CD14-positive monocyte (primary cell): ENCODE data around the gene SCD5. TPM values are rescaled to one million over a fixed set of nuclear protein-coding genes. Genes with fewer than 3 reads are reported as not detected.

Source experiments
- DNase-seq, 3 donors: peaks; one replicate each; pipeline ENCODE4 v3.0.0-alpha.2; 2011 to 2022
- H2AFZ ChIP-seq: 2 replicates; pipeline ENCODE4 v1.6.0; 2012; ENCODE audit warnings: mild to moderate bottlenecking, low read depth, low read length, inconsistent platforms; ENCODE audit not compliant: insufficient read depth, poor library complexity, severe bottlenecking
- H3K27ac ChIP-seq, 2 donors: 1 replicate in 1 of 2; 2 replicates in 1 of 2; pipeline ENCODE4 v1.5.1; 2012 to 2013; ENCODE audit warnings: low read length in 2 of 2, control low read depth in 1 of 2, inconsistent platforms in 1 of 2, low read depth in 1 of 2, mild to moderate bottlenecking in 1 of 2
- H3K27me3 ChIP-seq, 2 donors: one replicate each; pipeline versions ENCODE4 v1.6.0 to v1.6.1; 2011 to 2013; ENCODE audit warnings: low read length in 2 of 2; ENCODE audit not compliant: control insufficient read depth in 2 of 2, insufficient read depth in 2 of 2
- H3K36me3 ChIP-seq, 2 donors: replicated peaks in 1 of 2; 1 replicate in 1 of 2; 2 replicates in 1 of 2; pipeline versions ENCODE4 v1.5.1 to v1.6.1; 2012 to 2013; ENCODE audit warnings: low read length in 2 of 2, control low read depth in 1 of 2, inconsistent platforms in 1 of 2, mild to moderate bottlenecking in 1 of 2; ENCODE audit not compliant: insufficient read depth in 2 of 2, control insufficient read depth in 1 of 2
- H3K4me1 ChIP-seq, 2 donors: 1 replicate in 1 of 2; 2 replicates in 1 of 2; pipeline versions ENCODE4 v1.5.1 to v1.6.1; 2012 to 2013; ENCODE audit warnings: low read length in 2 of 2, control low read depth in 1 of 2, inconsistent platforms in 1 of 2, mild to moderate bottlenecking in 1 of 2, moderate library complexity in 1 of 2; ENCODE audit not compliant: insufficient read depth in 2 of 2, control insufficient read depth in 1 of 2
- H3K4me2 ChIP-seq: replicated peaks from 2 replicates; pipeline ENCODE3; 2012; ENCODE audit warnings: low read length, moderate library complexity, mild to moderate bottlenecking; ENCODE audit not compliant: poor library complexity, severe bottlenecking; ENCODE audit errors: extremely low read depth
- H3K4me3 ChIP-seq, 3 experiments: fragments of 200-600 bp in 1 of 3; sonication (generic) in 1 of 3; replicated peaks in 1 of 3; 1 replicate in 2 of 3; 2 replicates in 1 of 3; pipeline ENCODE4 v1.5.1; 2011 to 2013; ENCODE audit warnings: low read length in 3 of 3, mild to moderate bottlenecking in 3 of 3, control low read depth in 2 of 3, low read depth in 2 of 3, inconsistent platforms in 1 of 3, moderate library complexity in 1 of 3
- H3K79me2 ChIP-seq: 2 replicates; pipeline ENCODE4 v1.6.0; 2012; ENCODE audit warnings: mild to moderate bottlenecking, control low read depth, inconsistent platforms, low read length, moderate library complexity; ENCODE audit not compliant: insufficient read depth
- H3K9ac ChIP-seq: 2 replicates; pipeline ENCODE4 v1.6.0; 2017; ENCODE audit warnings: low read length, mild to moderate bottlenecking; ENCODE audit not compliant: insufficient read depth, poor library complexity, severe bottlenecking
- H3K9me3 ChIP-seq, 2 donors: replicated peaks in 1 of 2; 1 replicate in 1 of 2; 2 replicates in 1 of 2; pipeline versions ENCODE4 v1.5.1 to v1.6.1; 2012 to 2013; ENCODE audit warnings: low read length in 2 of 2, control low read depth in 1 of 2; ENCODE audit not compliant: control insufficient read depth in 1 of 2, insufficient read depth in 1 of 2
- H4K20me1 ChIP-seq: 2 replicates; pipeline ENCODE4 v1.6.0; 2012; ENCODE audit warnings: mild to moderate bottlenecking, low read length, control low read depth, moderate library complexity; ENCODE audit not compliant: insufficient read depth
- H3K27ac Mint-ChIP-seq, 7 donors: one replicate each; pipeline ENCODE4 v1.8.0; 2020; ENCODE audit warnings: mild to moderate bottlenecking in 7 of 7, mixed read lengths in 7 of 7, moderate library complexity in 6 of 7, inconsistent platforms in 2 of 7
- H3K27me3 Mint-ChIP-seq, 3 donors: one replicate each; pipeline ENCODE4 v1.8.0; 2021 to 2022; ENCODE audit warnings: low read depth in 3 of 3, mild to moderate bottlenecking in 3 of 3, mixed read lengths in 3 of 3, moderate library complexity in 3 of 3, inconsistent platforms in 1 of 3
- H3K36me3 Mint-ChIP-seq, 2 donors: one replicate each; pipeline ENCODE4 v1.8.0; 2020; ENCODE audit warnings: mixed read lengths in 2 of 2, inconsistent platforms in 1 of 2, mild to moderate bottlenecking in 1 of 2
- H3K4me1 Mint-ChIP-seq: one replicate; pipeline ENCODE4 v1.8.0; 2020; ENCODE audit warnings: mild to moderate bottlenecking, mixed read lengths
- H3K4me3 Mint-ChIP-seq, 2 donors: one replicate each; pipeline ENCODE4 v1.8.0; 2020; ENCODE audit warnings: mild to moderate bottlenecking in 2 of 2, mixed read lengths in 2 of 2, moderate library complexity in 1 of 2
- H3K9me3 Mint-ChIP-seq, 7 donors: one replicate each; pipeline ENCODE4 v1.8.0; 2020 to 2022; ENCODE audit warnings: mixed read lengths in 7 of 7, mild to moderate bottlenecking in 6 of 7, moderate library complexity in 6 of 7, inconsistent platforms in 2 of 7
- CTCF ChIP-seq: fragments of 200-600 bp; IDR thresholded peaks from one replicate; pipeline ENCODE4 v1.8.0; 2022; ENCODE audit warnings: antibody characterized with exemption, mild to moderate bottlenecking
- WGBS: methylation state at CpG from one replicate; pipeline ENCODE4 v1.1.5; 2013; ENCODE audit warnings: missing lambda C conversion rate; ENCODE audit not compliant: insufficient coverage; 5-methylcytosine and 5-hydroxymethylcytosine counted together
- intact Hi-C, 2 donors: fragments of 100-400 bp; cut with micrococcal nuclease; formaldehyde crosslinking; loops; one replicate each; pipeline versions ENCODE4 v1.15.0 to v1.15.1; 2023
- polyA plus RNA-seq, 3 donors: library from polyadenylated mRNA; depleted of rRNA in 1 of 3; unstranded in 2 of 3; stranded (reverse) in 1 of 3; fragments of 300-500 nt in 2 of 3; fragments of >200 nt in 1 of 3; fragmentation: Illumina TruSeq in 2 of 3; gene quantifications; 1 replicate in 2 of 3; 2 replicates in 1 of 3; pipeline ENCODE4 v1.2.3, GENCODE V29; 2012 to 2021

SCD5 gene
- polyA plus RNA-seq, 3 donors, result 0.28 to 1.3 (median 0.61) TPM

DNA sequence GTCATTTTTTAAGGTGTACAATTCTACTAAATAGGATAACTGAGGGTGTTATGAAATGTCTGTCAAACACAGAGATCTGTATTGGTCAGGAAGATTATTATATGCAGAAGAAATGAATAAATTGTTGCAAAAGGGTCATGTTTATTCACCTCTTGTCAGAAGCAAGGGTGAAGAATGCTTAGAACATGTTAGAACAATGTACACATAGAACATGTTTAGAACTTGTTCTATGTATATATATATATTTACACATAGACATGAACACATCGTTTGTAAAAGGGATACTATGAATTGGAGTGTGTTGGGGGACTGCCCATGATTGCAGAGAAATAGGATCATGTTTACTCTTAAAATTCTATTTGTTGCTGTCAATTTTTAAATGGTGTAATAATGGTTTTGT is 208.8 kb downstream of the SCD5 start:
- Histone ChIP-seq H3K4me1 (no peaks in the 10 kb centered on the region), H3K27ac (no peak overlapping the region), H3K9me3 (no peaks in the 10 kb centered on the region), H3K9ac (no peak overlapping the region), H3K36me3 (no peaks in the 10 kb centered on the region), H3K27me3 (no peaks in the 10 kb centered on the region), H2AFZ (no peak overlapping the region), H4K20me1 (no peaks in the 10 kb centered on the region), H3K4me2 (no peak overlapping the region), H3K4me3 (no peak overlapping the region), H3K79me2 (no peaks in the 10 kb centered on the region)
- H3K27ac Mint-ChIP-seq, result no peak overlapping the region
- no peak overlapping the region for H3K4me3 Mint-ChIP-seq
- peaks cover 0 to 7% (median 1%) of the 10 kb centered on the region in 3 donors for H3K27me3 Mint-ChIP-seq
- intact Hi-C loops, result no loop called here
- no peaks in the 10 kb centered on the region for H3K4me1 Mint-ChIP-seq
- WGBS, result no CpG with 5 or more reads among the region's 1 CpG
- no peaks in the 10 kb centered on the region for H3K36me3 Mint-ChIP-seq
- H3K9me3 Mint-ChIP-seq, result no peaks in the 10 kb centered on the region
- no peak for TF ChIP-seq CTCF
- DNase-seq, result no peak

GRCh38 chr4:82588771-82589270 is 209.8 kb downstream of the SCD5 start:
- no peaks in the 10 kb centered on the region for H3K36me3 ChIP-seq
- intact Hi-C loops, result no loop called here
- H3K27me3 ChIP-seq, result no peaks in the 10 kb centered on the region
- DNase-seq, result no peak
- no peak overlapping the region for H3K27ac ChIP-seq
- no peaks in the 10 kb centered on the region for H3K36me3 Mint-ChIP-seq
- H3K9me3 ChIP-seq, result no peaks in the 10 kb centered on the region
- no peak overlapping the region for H3K9ac ChIP-seq
- no peak overlapping the region for H3K27ac Mint-ChIP-seq
- no peak overlapping the region for H3K4me3 Mint-ChIP-seq
- no peaks in the 10 kb centered on the region for H4K20me1 ChIP-seq
- H3K79me2 ChIP-seq, result no peaks in the 10 kb centered on the region
- peaks cover 0 to 7% (median 1%) of the 10 kb centered on the region in 3 donors for H3K27me3 Mint-ChIP-seq
- H3K4me1 ChIP-seq, result no peaks in the 10 kb centered on the region
- 86% methylated on average over 1 of the region's 2 CpGs for WGBS
- H3K9me3 Mint-ChIP-seq, result no peaks in the 10 kb centered on the region
- no peak for TF ChIP-seq CTCF
- no peak overlapping the region for H3K4me2 ChIP-seq
- H2AFZ ChIP-seq, result no peak overlapping the region
- H3K4me3 ChIP-seq, result no peak overlapping the region
- no peaks in the 10 kb centered on the region for H3K4me1 Mint-ChIP-seq
